Lower leg skin (tissue), 3 donors: ENCODE data around the gene FTSJ3.

ENCODE experiments used
- POLR2A ChIP-seq, 2 donors: fragments of 450-650 bp; IDR thresholded peaks; one replicate each; pipeline ENCODE4 v1.6.1; 2016 to 2017; ENCODE audit warnings: antibody characterized with exemption in 2 of 2, mild to moderate bottlenecking in 1 of 2, moderate library complexity in 1 of 2
- TF ChIP-seq, protein P1 (sequence below), 3 donors: fragments of 450-650 bp; IDR thresholded peaks; one replicate each; pipeline ENCODE4 v1.5.1; 2016; ENCODE audit warnings: antibody characterized with exemption in 3 of 3, mild to moderate bottlenecking in 3 of 3, moderate library complexity in 2 of 3

DNA sequence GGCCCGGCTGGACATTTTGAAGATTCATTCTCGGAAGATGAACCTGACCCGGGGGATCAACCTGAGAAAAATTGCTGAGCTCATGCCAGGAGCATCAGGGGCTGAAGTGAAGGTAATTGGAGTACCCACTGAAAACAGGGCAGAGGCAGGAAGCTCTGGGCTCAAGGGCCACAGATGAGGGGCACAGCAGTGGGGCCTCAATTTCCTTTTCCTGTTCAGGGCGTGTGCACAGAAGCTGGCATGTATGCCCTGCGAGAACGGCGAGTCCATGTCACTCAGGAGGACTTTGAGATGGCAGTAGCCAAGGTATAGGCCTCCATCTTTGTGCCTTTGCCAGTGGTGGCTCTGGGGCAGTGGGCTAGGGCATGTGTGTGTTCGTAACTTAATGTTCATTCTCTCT lies 4.0 kb upstream of the FTSJ3 start:
- TF ChIP-seq, protein P1, sequence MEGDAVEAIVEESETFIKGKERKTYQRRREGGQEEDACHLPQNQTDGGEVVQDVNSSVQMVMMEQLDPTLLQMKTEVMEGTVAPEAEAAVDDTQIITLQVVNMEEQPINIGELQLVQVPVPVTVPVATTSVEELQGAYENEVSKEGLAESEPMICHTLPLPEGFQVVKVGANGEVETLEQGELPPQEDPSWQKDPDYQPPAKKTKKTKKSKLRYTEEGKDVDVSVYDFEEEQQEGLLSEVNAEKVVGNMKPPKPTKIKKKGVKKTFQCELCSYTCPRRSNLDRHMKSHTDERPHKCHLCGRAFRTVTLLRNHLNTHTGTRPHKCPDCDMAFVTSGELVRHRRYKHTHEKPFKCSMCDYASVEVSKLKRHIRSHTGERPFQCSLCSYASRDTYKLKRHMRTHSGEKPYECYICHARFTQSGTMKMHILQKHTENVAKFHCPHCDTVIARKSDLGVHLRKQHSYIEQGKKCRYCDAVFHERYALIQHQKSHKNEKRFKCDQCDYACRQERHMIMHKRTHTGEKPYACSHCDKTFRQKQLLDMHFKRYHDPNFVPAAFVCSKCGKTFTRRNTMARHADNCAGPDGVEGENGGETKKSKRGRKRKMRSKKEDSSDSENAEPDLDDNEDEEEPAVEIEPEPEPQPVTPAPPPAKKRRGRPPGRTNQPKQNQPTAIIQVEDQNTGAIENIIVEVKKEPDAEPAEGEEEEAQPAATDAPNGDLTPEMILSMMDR (IDR thresholded peaks at IDR 0.05): no peak
- TF ChIP-seq POLR2A (IDR thresholded peaks at IDR 0.05): no peak
